OCI-LY1 (cell line): ENCODE measurements around the gene DTNB.

Experiments used
- H2AFZ ChIP-seq: fragments of 200-600 bp; sonication (generic), shearing (Covaris generic); 2 replicates; pipeline ENCODE4 v1.6.0; 2014; ENCODE audit warnings: antibody characterized with exemption, mild to moderate bottlenecking, low read length
- H3F3A ChIP-seq: fragments of 200-600 bp; sonication (generic), shearing (Covaris generic); 2 replicates; pipeline ENCODE4 v1.6.0; 2014; ENCODE audit warnings: mild to moderate bottlenecking, antibody characterized with exemption, low read length, moderate library complexity; ENCODE audit not compliant: insufficient read depth
- H3K27ac ChIP-seq: fragments of 200-600 bp; sonication (generic); 2 replicates; pipeline ENCODE4 v1.5.1; 2014; ENCODE audit warnings: low read length, mixed run types, mild to moderate bottlenecking, low read depth; ENCODE audit not compliant: poor library complexity, severe bottlenecking
- H3K27me3 ChIP-seq: fragments of 200-600 bp; sonication (generic); 2 replicates; pipeline ENCODE4 v1.6.0; 2014; ENCODE audit warnings: antibody characterized with exemption, mild to moderate bottlenecking, low read length, moderate library complexity; ENCODE audit not compliant: insufficient read depth
- H3K36me3 ChIP-seq: fragments of 200-600 bp; sonication (generic); 2 replicates; pipeline ENCODE4 v1.6.1; 2014; ENCODE audit warnings: mild to moderate bottlenecking, antibody characterized with exemption, low read length, moderate library complexity, mixed read lengths; ENCODE audit not compliant: insufficient read depth
- H3K4me1 ChIP-seq: fragments of 200-600 bp; sonication (generic); 2 replicates; pipeline ENCODE4 v1.5.1; 2014; ENCODE audit warnings: mild to moderate bottlenecking, low read length, moderate library complexity; ENCODE audit not compliant: insufficient read depth, severe bottlenecking
- H3K4me2 ChIP-seq: fragments of 200-600 bp; sonication (generic), shearing (Covaris generic); 2 replicates; pipeline ENCODE4 v1.6.1; 2014; ENCODE audit warnings: low read length
- H3K4me3 ChIP-seq: fragments of 200-600 bp; sonication (generic); 2 replicates; pipeline ENCODE4 v1.5.1; 2014; ENCODE audit warnings: low read length, low read depth, mild to moderate bottlenecking, mixed read lengths; ENCODE audit not compliant: poor library complexity, severe bottlenecking
- H3K79me2 ChIP-seq: fragments of 200-600 bp; shearing (Covaris generic); 2 replicates; pipeline ENCODE4 v1.6.1; 2016; ENCODE audit warnings: mixed run types, low read length, mixed read lengths; ENCODE audit not compliant: insufficient read depth
- H3K9ac ChIP-seq: fragments of 200-600 bp; sonication (generic), shearing (Covaris generic); 2 replicates; pipeline ENCODE4 v1.6.1; 2014; ENCODE audit warnings: mild to moderate bottlenecking, low read length, mixed read lengths
- H3K9me2 ChIP-seq: fragments of 200-600 bp; sonication (generic), shearing (Covaris generic); 2 replicates; pipeline ENCODE4 v1.6.1; 2014; ENCODE audit warnings: low read depth, mild to moderate bottlenecking, low read length, mixed read lengths
- H3K9me3 ChIP-seq: fragments of 200-600 bp; shearing (Covaris generic); 2 replicates; pipeline ENCODE4 v1.6.1; 2014; ENCODE audit warnings: low read length, mixed read lengths
- H4K20me1 ChIP-seq: fragments of 200-600 bp; sonication (generic), shearing (Covaris generic); 2 replicates; pipeline ENCODE4 v1.6.0; 2016; ENCODE audit warnings: mild to moderate bottlenecking, low read length; ENCODE audit not compliant: insufficient read depth
- CTCF ChIP-seq: fragments of 200-600 bp; sonication (generic), shearing (Covaris generic); IDR thresholded peaks from 2 replicates; pipeline ENCODE4 v1.5.1; 2017; ENCODE audit warnings: mild to moderate bottlenecking, antibody characterized with exemption, low read length, moderate library complexity, mixed read lengths
- EZH2 ChIP-seq: fragments of 200-600 bp; sonication (generic), shearing (Covaris generic); IDR thresholded peaks from 2 replicates; pipeline ENCODE4 v1.8.0; 2017; ENCODE audit warnings: borderline replicate concordance, mixed run types, mild to moderate bottlenecking, antibody characterized with exemption, low read length, moderate library complexity, mixed read lengths

DTNB gene

GRCh38 chr2:25438793-25439192, 234.6 kb downstream of the DTNB start:
- Histone ChIP-seq H3F3A (no peaks in the 10 kb centered on the region), H4K20me1 (no peaks in the 10 kb centered on the region), H3K4me2 (no peak overlapping the region), H3K27me3 (no peaks in the 10 kb centered on the region), H3K9ac (no peak overlapping the region), H3K27ac (no peak overlapping the region), H3K9me2 (no peaks in the 10 kb centered on the region), H3K4me1 (no peaks in the 10 kb centered on the region), H3K36me3 (no peaks in the 10 kb centered on the region; the same call in 1 of the 2 replicates), H2AFZ (no peak overlapping the region), H3K79me2 (no peaks in the 10 kb centered on the region), H3K4me3 (no peak overlapping the region), H3K9me3 (no peaks in the 10 kb centered on the region)
- TF ChIP-seq CTCF (no peak), EZH2 (no peak)

GRCh38 chr2:25437881-25438662, 235.3 kb downstream of the DTNB start:
- no peaks in the 10 kb centered on the region for H3F3A ChIP-seq
- no peaks in the 10 kb centered on the region for H3K9me2 ChIP-seq
- H3K9ac ChIP-seq, result no peak overlapping the region
- no peak overlapping the region for H3K4me3 ChIP-seq
- H3K36me3 ChIP-seq, result no peaks in the 10 kb centered on the region; the same call in 1 of the 2 replicates
- no peaks in the 10 kb centered on the region for H3K79me2 ChIP-seq
- H3K27ac ChIP-seq, result no peak overlapping the region
- TF ChIP-seq EZH2 (no peak), CTCF (no peak)
- no peaks in the 10 kb centered on the region for H4K20me1 ChIP-seq
- no peaks in the 10 kb centered on the region for H3K4me1 ChIP-seq
- H3K27me3 ChIP-seq, result no peaks in the 10 kb centered on the region
- H3K9me3 ChIP-seq, result no peaks in the 10 kb centered on the region
- no peak overlapping the region for H3K4me2 ChIP-seq
- H2AFZ ChIP-seq, result no peak overlapping the region

- Histone ChIP-seq H3K27ac (no peak overlapping the region), H3K9me3 (no peaks in the 10 kb centered on the region), H3K36me3 (no peaks in the 10 kb centered on the region; the same call in 1 of the 2 replicates), H4K20me1 (no peaks in the 10 kb centered on the region), H3K27me3 (no peaks in the 10 kb centered on the region), H3K4me2 (no peak overlapping the region), H3F3A (no peaks in the 10 kb centered on the region), H3K4me3 (no peak overlapping the region), H3K79me2 (no peaks in the 10 kb centered on the region), H3K4me1 (no peaks in the 10 kb centered on the region), H3K9me2 (no peaks in the 10 kb centered on the region), H2AFZ (no peak overlapping the region), H3K9ac (no peak overlapping the region)
- TF ChIP-seq CTCF (no peak), EZH2 (no peak)
Observed at GRCh38 chr2:25435421-25435820, 238.0 kb downstream of the DTNB start.
